H9 (cell line): ENCODE measurements around the gene TMEM59. TPM values are rescaled to one million over a fixed set of nuclear protein-coding genes. Genes with fewer than 3 reads are reported as not detected.

Source experiments
- DNase-seq: peaks from one replicate; pipeline ENCODE4 v3.0.0-alpha.2; 2017
- H2AFZ ChIP-seq: one replicate; pipeline ENCODE4 v1.6.1; 2013; ENCODE audit warnings: mild to moderate bottlenecking, low read length, control low read depth, moderate library complexity
- H2AK5ac ChIP-seq: 2 replicates; pipeline ENCODE4 v1.6.1; 2013; ENCODE audit warnings: low read length, control low read depth, mixed read lengths; ENCODE audit not compliant: insufficient read length
- H2BK120ac ChIP-seq: one replicate; pipeline ENCODE4 v1.6.1; 2013; ENCODE audit warnings: low read depth, mild to moderate bottlenecking, low read length, control low read depth, inconsistent platforms; ENCODE audit not compliant: poor library complexity, severe bottlenecking
- H2BK12ac ChIP-seq: 2 replicates; pipeline ENCODE4 v1.6.1; 2013; ENCODE audit warnings: low read length, control low read depth, mixed read lengths, low read depth; ENCODE audit not compliant: insufficient read length
- H2BK15ac ChIP-seq: 2 replicates; pipeline ENCODE4 v1.6.1; 2013; ENCODE audit warnings: low read depth, low read length, control low read depth
- H2BK20ac ChIP-seq: one replicate; pipeline ENCODE4 v1.6.1; 2013; ENCODE audit warnings: low read depth, mild to moderate bottlenecking, low read length, control low read depth, inconsistent platforms; ENCODE audit not compliant: poor library complexity, severe bottlenecking
- H2BK5ac ChIP-seq: 2 replicates; pipeline ENCODE4 v1.6.1; 2013; ENCODE audit warnings: low read length, control low read depth, mixed read lengths; ENCODE audit not compliant: insufficient read length
- H3K14ac ChIP-seq: 2 replicates; pipeline ENCODE4 v1.6.1; 2013; ENCODE audit warnings: low read length, control low read depth; ENCODE audit not compliant: insufficient read depth
- H3K18ac ChIP-seq: 2 replicates; pipeline ENCODE4 v1.6.1; 2013; ENCODE audit warnings: low read depth, mild to moderate bottlenecking, mixed read lengths, low read length, control low read depth; ENCODE audit not compliant: insufficient read length
- H3K23ac ChIP-seq: 2 replicates; pipeline ENCODE4 v1.6.1; 2013; ENCODE audit warnings: low read length, control low read depth, mixed read lengths, low read depth; ENCODE audit not compliant: insufficient read length
- H3K23me2 ChIP-seq: 2 replicates; pipeline ENCODE4 v1.6.1; 2013; ENCODE audit warnings: low read depth, mild to moderate bottlenecking, mixed read lengths, low read length, control low read depth; ENCODE audit not compliant: insufficient read length, poor library complexity, severe bottlenecking
- H3K27ac ChIP-seq: 2 replicates; pipeline ENCODE4 v1.5.1; 2013; ENCODE audit warnings: low read length, control low read depth, mixed read lengths, low read depth; ENCODE audit not compliant: insufficient read length
- H3K27me3 ChIP-seq: 2 replicates; pipeline ENCODE4 v1.6.1; 2013; ENCODE audit warnings: low read length, control low read depth, inconsistent platforms; ENCODE audit not compliant: insufficient read depth
- H3K4ac ChIP-seq: 2 replicates; pipeline ENCODE4 v1.6.1; 2013; ENCODE audit warnings: low read depth, mild to moderate bottlenecking, control low read depth, inconsistent platforms, low read length, moderate library complexity
- H3K4me1 ChIP-seq: 2 replicates; pipeline ENCODE4 v1.6.1; 2013; ENCODE audit warnings: low read length, control low read depth, inconsistent platforms; ENCODE audit not compliant: insufficient read depth
- H3K4me2 ChIP-seq: 2 replicates; pipeline ENCODE4 v1.6.1; 2013; ENCODE audit warnings: low read length, control low read depth, mixed read lengths; ENCODE audit not compliant: insufficient read length, insufficient read depth
- H3K56ac ChIP-seq: 2 replicates; pipeline ENCODE4 v1.6.1; 2013; ENCODE audit warnings: low read depth, mild to moderate bottlenecking, mixed read lengths, low read length, control low read depth; ENCODE audit not compliant: insufficient read length
- H3K79me1 ChIP-seq: 2 replicates; pipeline ENCODE4 v1.6.1; 2013; ENCODE audit warnings: low read depth, mild to moderate bottlenecking, moderate library complexity, low read length, control low read depth, inconsistent platforms; ENCODE audit not compliant: insufficient read depth, poor library complexity, severe bottlenecking
- H3K79me2 ChIP-seq: 2 replicates; pipeline ENCODE4 v1.6.1; 2013; ENCODE audit warnings: low read length, control low read depth, inconsistent platforms; ENCODE audit not compliant: insufficient read depth
- H3K9ac ChIP-seq: 2 replicates; pipeline ENCODE4 v1.6.1; 2013; ENCODE audit warnings: low read length, control low read depth, mixed read lengths; ENCODE audit not compliant: insufficient read length; ENCODE audit errors: extremely low read depth
- H3K9me3 ChIP-seq: one replicate; pipeline ENCODE4 v1.6.1; 2013; ENCODE audit warnings: low read depth, low read length, inconsistent platforms; ENCODE audit not compliant: control insufficient read depth
- H3T11ph ChIP-seq: one replicate; pipeline ENCODE4 v1.6.1; 2013; ENCODE audit warnings: mild to moderate bottlenecking, low read length, control low read depth, inconsistent platforms
- H4K20me1 ChIP-seq: one replicate; pipeline ENCODE4 v1.6.1; 2013; ENCODE audit not compliant: control insufficient read depth, insufficient read length, insufficient read depth
- H4K5ac ChIP-seq: 2 replicates; pipeline ENCODE4 v1.6.1; 2013; ENCODE audit warnings: low read depth, mild to moderate bottlenecking, mixed read lengths, low read length, control low read depth; ENCODE audit not compliant: insufficient read length
- H4K8ac ChIP-seq: replicated peaks from 2 replicates; pipeline ENCODE4 v1.6.1; 2013; ENCODE audit warnings: low read length, control low read depth, mixed read lengths, low read depth; ENCODE audit not compliant: insufficient read length
- H4K91ac ChIP-seq: 2 replicates; pipeline ENCODE4 v1.6.1; 2013; ENCODE audit warnings: low read depth, mild to moderate bottlenecking, moderate library complexity, mixed read lengths, low read length, control low read depth; ENCODE audit not compliant: insufficient read length
- H3K27ac Mint-ChIP-seq, 3 experiments: 2 replicates in 2 of 3; 3 replicates in 1 of 3; pipeline ENCODE4 v1.8.0; 2020 to 2021; ENCODE audit warnings: mixed read lengths in 3 of 3, mild to moderate bottlenecking in 1 of 3, moderate library complexity in 1 of 3
- H3K27me3 Mint-ChIP-seq: 2 replicates; pipeline ENCODE4 v1.8.0; 2021; ENCODE audit warnings: low read depth, mild to moderate bottlenecking, moderate library complexity, mixed read lengths
- H3K36me3 Mint-ChIP-seq, 3 experiments: 2 replicates in 2 of 3; 3 replicates in 1 of 3; pipeline ENCODE4 v1.8.0; 2020 to 2021; ENCODE audit warnings: low read depth in 3 of 3, mixed read lengths in 3 of 3; ENCODE audit not compliant: insufficient read depth in 1 of 3
- H3K4me1 Mint-ChIP-seq, 2 experiments: 2 replicates each; pipeline ENCODE4 v1.8.0; 2020; ENCODE audit warnings: mixed read lengths in 2 of 2
- H3K4me3 Mint-ChIP-seq, 2 experiments: 2 replicates in 1 of 2; 3 replicates in 1 of 2; pipeline ENCODE4 v1.8.0; 2020 to 2021; ENCODE audit warnings: mild to moderate bottlenecking in 2 of 2, mixed read lengths in 2 of 2, moderate library complexity in 1 of 2
- H3K9me3 Mint-ChIP-seq, 2 experiments: 2 replicates in 1 of 2; 3 replicates in 1 of 2; pipeline ENCODE4 v1.8.0; 2020; ENCODE audit warnings: mild to moderate bottlenecking in 2 of 2, mixed read lengths in 2 of 2, moderate library complexity in 1 of 2
- CTCF ChIP-seq: fragments of 200-600 bp; sonication (generic); conservative IDR thresholded peaks from 3 replicates; pipeline ENCODE4 v1.8.0; 2021; ENCODE audit warnings: antibody characterized with exemption, mild to moderate bottlenecking
- WGBS: extraction: QIAGEN DNeasy Blood & Tissue Kit; methylation state at CpG from one replicate; pipeline ENCODE4 v1.1.7; 2013; ENCODE audit warnings: missing lambda C conversion rate, low lambda C conversion rate, mixed read lengths; ENCODE audit not compliant: insufficient read length; ENCODE audit errors: extremely low coverage; 5-methylcytosine and 5-hydroxymethylcytosine counted together
- microRNA-seq: library from miRNA; unstranded; fragments of <30 nt; microRNA quantifications from one replicate; pipeline ENCODE4, GENCODE V29; 2020; ENCODE audit warnings: borderline microRNAs expressed
- total RNA-seq: library from RNA; stranded (reverse); gene quantifications from 2 replicates; pipeline ENCODE4 v1.2.1, GENCODE V29; 2021

TMEM59 gene
- total RNA-seq, 1 experiment from 2014 or later, result 111 TPM

- H3K18ac ChIP-seq, result no peak overlapping the region
- WGBS, result no CpG with 5 or more reads among the region's 13 CpGs
- peak overlapping the region; percentile 64 for H2BK12ac ChIP-seq
- H2BK5ac ChIP-seq, result no peak overlapping the region
- no peak overlapping the region for H4K91ac ChIP-seq
- Mint-ChIP-seq H3K9me3 (no peaks in the 10 kb centered on the region; a peak in 1 of 5 replicates), H3K27ac (no peak overlapping the region; a peak in 2 of 7 replicates), H3K27me3 (peaks cover 9% of the 10 kb centered on the region), H3K4me3 (no peak overlapping the region), H3K36me3 (peaks cover 0 to 2% (median 0%) of the 10 kb centered on the region in 3 experiments; a peak in 2 of 7 replicates), H3K4me1 (peaks cover 19 to 27% of the 10 kb centered on the region in 2 experiments)
- DNase-seq, result peak; percentile 51
- H3K4me1 ChIP-seq, result no peaks in the 10 kb centered on the region; the same call in 1 of the 2 replicates
- H3K27ac ChIP-seq, result no peak overlapping the region
- no peak overlapping the region for H2BK20ac ChIP-seq
- H4K20me1 ChIP-seq, result no peaks in the 10 kb centered on the region
- no peak overlapping the region for H2BK120ac ChIP-seq
- no peaks in the 10 kb centered on the region for H3K79me1 ChIP-seq
- no peak overlapping the region for H2AK5ac ChIP-seq
- H3K56ac ChIP-seq, result no peak overlapping the region
- no peaks in the 10 kb centered on the region for H3K9me3 ChIP-seq
- H2BK15ac ChIP-seq, result no peak overlapping the region
- peaks cover 8% of the 10 kb centered on the region for H3K23me2 ChIP-seq
- no peak overlapping the region for H3K4ac ChIP-seq
- H3K23ac ChIP-seq, result no peak overlapping the region
- H3K4me2 ChIP-seq, result no peak overlapping the region
- no peak overlapping the region for H4K5ac ChIP-seq
- H3K14ac ChIP-seq, result no peak overlapping the region
- no peak overlapping the region for H3K9ac ChIP-seq
- no peak overlapping the region for H3T11ph ChIP-seq
- H2AFZ ChIP-seq, result no peak overlapping the region
- H3K79me2 ChIP-seq, result no peaks in the 10 kb centered on the region
- TF ChIP-seq CTCF, result peak; percentile 47; the same call in 2 of the 3 replicates
- H4K8ac ChIP-seq, result no peak overlapping the region
- H3K27me3 ChIP-seq, result no peaks in the 10 kb centered on the region
Observed at GRCh38 chr1:53979712-53980450, 73.1 kb downstream of the TMEM59 start.

Small RNAs within 50 kb of the gene (microRNA-seq; reads per million reads assigned to microRNA genes)
- gene MIR4781, result not detected

Other genes starting within 250 kb of the TMEM59 start
- 49.3 and 50.2 TPM in 2 replicates for gene NDC1, start 214.9 kb downstream of the TMEM59 start, total RNA-seq
- gene YIPF1, start 163.4 kb downstream of the TMEM59 start, total RNA-seq, result 29.1 and 33.1 TPM in 2 replicates
- not detected in 2 replicates for gene DIO1, start 159.0 kb downstream of the TMEM59 start, total RNA-seq
- 33.6 and 36.8 TPM in 2 replicates for gene IFT25, start 107.5 kb downstream of the TMEM59 start, total RNA-seq
- 36.3 and 38.2 TPM in 2 replicates for gene LRRC42, start 106.9 kb downstream of the TMEM59 start, total RNA-seq
- not detected in 2 replicates for gene LDLRAD1, start 35.0 kb downstream of the TMEM59 start, total RNA-seq
- 4.8 and 5.3 TPM in 2 replicates for gene TCEANC2, start 404 bp upstream of the TMEM59 start, total RNA-seq
- gene CDCP2, start 99.8 kb upstream of the TMEM59 start, total RNA-seq, result not detected in 2 replicates
- 12.3 and 12.6 TPM in 2 replicates for gene CYB5RL, start 146.8 kb upstream of the TMEM59 start, total RNA-seq
- 123 and 125 TPM in 2 replicates for gene MRPL37, start 147.0 kb upstream of the TMEM59 start, total RNA-seq